ENCODE data around the gene GPR132. TPM values are rescaled to one million over a fixed set of nuclear protein-coding genes. Genes with fewer than 3 reads are reported as not detected.

The GPR132 gene
- total RNA-seq, 2 experiments from 2014 or later = 27.7 to 35.4 TPM

- H3K4me1 Mint-ChIP-seq = peaks cover 13% of the 10 kb centered on the region
- no peaks in the 10 kb centered on the region for H3K36me3 Mint-ChIP-seq (ENCODE audit: low read depth)
- intact Hi-C loops (cut with DNase I, micrococcal nuclease) = loop anchor here (1.0 to 5.0 kb wide), 10 partner anchors 77 to 402 kb away; partner anchors contain the start of genes BRF1 (in 1 of the 2), JAG2 (in 1 of the 2), MTA1 (in 1 of the 2) and TEDC1 (in 1 of the 2)
- H3K27me3 Mint-ChIP-seq = no peaks in the 10 kb centered on the region
- no peak overlapping the region for H3K27ac Mint-ChIP-seq
- ATAC-seq (peak; percentile 57), DNase-seq (peak; percentile 95)
- H3K4me3 Mint-ChIP-seq = no peak overlapping the region
- POLR2A ChIA-PET = no interaction called here
- H3K9me3 Mint-ChIP-seq (ENCODE audit: low read depth) = no peaks in the 10 kb centered on the region
- CTCF ChIA-PET = interaction anchor here (0.5 to 6.2 kb wide), 18 partner anchors 10 to 1015 kb away, joined by 3 to 41 read pairs (median 4); partner anchors contain the start of gene GPR132
Observed at GRCh38 chr14:105090493-105091053, 25.3 kb upstream of the GPR132 start.

GRCh38 chr14:105089746-105090492 lies 24.7 kb upstream of the GPR132 start:
- no peaks in the 10 kb centered on the region for H3K27me3 Mint-ChIP-seq
- intact Hi-C loops (cut with DNase I, micrococcal nuclease) = loop anchor here (1.0 to 5.0 kb wide), 10 partner anchors 77 to 402 kb away; partner anchors contain the start of genes BRF1 (in 1 of the 2), JAG2 (in 1 of the 2), MTA1 (in 1 of the 2) and TEDC1 (in 1 of the 2)
- H3K27ac Mint-ChIP-seq = no peak overlapping the region
- ATAC-seq (no peak), DNase-seq (no peak)
- no peaks in the 10 kb centered on the region for H3K9me3 Mint-ChIP-seq (ENCODE audit: low read depth)
- H3K4me3 Mint-ChIP-seq = no peak overlapping the region
- ChIA-PET CTCF (interaction anchor here (0.5 to 6.2 kb wide), 16 partner anchors 9 to 1014 kb away, joined by 3 to 41 read pairs (median 4); partner anchors contain the start of gene GPR132), POLR2A (no interaction called here)
- peaks cover 13% of the 10 kb centered on the region for H3K4me1 Mint-ChIP-seq
- no peaks in the 10 kb centered on the region for H3K36me3 Mint-ChIP-seq (ENCODE audit: low read depth)

- Mint-ChIP-seq H3K27me3 (no peaks in the 10 kb centered on the region), H3K27ac (no peak overlapping the region), H3K4me3 (no peak overlapping the region), H3K36me3 (ENCODE audit: low read depth) (no peaks in the 10 kb centered on the region), H3K4me1 (peaks cover 8% of the 10 kb centered on the region), H3K9me3 (ENCODE audit: low read depth) (no peaks in the 10 kb centered on the region)
- intact Hi-C loops (cut with DNase I, micrococcal nuclease) = no loop called here
- ATAC-seq = no peak
- CTCF ChIA-PET = interaction anchor here (0.6 to 6.2 kb wide), 9 partner anchors 14 to 1931 kb away, joined by 3 to 41 read pairs (median 3); partner anchors contain the start of gene GPR132
- no peak for DNase-seq
- POLR2A ChIA-PET = no interaction called here
Observed at GRCh38 chr14:105088812-105089745, 23.8 kb upstream of the GPR132 start.

DNA sequence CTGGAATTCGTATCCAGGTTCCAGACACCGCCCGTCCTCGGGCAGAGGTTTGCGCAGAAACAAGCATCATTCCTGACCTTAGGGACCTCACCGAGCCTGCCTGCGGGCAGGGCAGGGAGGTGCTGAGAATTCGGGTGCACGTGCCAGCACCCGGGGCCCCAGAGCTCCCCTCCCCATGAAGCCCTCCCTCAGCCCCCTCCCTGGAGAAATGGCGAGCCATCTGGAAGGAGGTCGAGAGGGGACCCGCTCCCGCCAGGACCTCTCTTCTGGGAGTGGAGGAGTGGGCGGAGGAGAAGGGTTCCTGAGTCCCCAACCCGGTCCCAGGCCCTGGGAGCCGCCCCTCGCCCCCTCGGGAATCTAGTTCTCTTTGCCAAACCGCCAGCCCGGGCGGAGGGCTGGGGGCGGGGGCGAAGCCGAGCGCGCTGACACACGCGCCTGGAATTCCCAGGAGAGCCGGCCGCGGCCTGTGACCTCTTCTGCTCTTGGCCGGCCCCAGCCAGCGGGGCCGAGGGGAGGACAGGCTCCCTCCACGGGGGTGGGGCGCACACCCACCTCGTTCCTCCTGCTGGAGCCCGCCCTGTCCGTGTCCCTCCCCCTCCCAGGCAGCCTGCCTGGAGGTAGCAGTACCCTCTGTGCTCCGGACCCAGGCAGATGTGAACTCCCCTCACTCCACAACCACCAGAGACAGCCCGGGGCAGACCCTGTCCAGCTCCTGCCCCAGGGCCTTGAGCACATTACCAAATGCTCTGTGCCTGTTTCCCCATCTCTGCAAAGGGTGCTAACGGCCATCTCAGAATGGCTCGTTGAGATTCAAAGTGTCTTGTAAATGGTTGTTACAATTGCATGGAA lies 23.0 kb upstream of the GPR132 start:
- no peak for ATAC-seq
- H3K27me3 Mint-ChIP-seq = no peaks in the 10 kb centered on the region
- peaks cover 8% of the 10 kb centered on the region for H3K4me1 Mint-ChIP-seq
- peak overlapping the region; percentile 50 for H3K4me3 Mint-ChIP-seq
- no peak for DNase-seq
- ChIA-PET CTCF (interaction anchor here (0.6 to 6.2 kb wide), 12 partner anchors 12 to 1930 kb away, joined by 3 to 41 read pairs (median 4); no protein-coding TSS in a partner anchor), POLR2A (no interaction called here)
- no peaks in the 10 kb centered on the region for H3K36me3 Mint-ChIP-seq (ENCODE audit: low read depth)
- H3K9me3 Mint-ChIP-seq (ENCODE audit: low read depth) = no peaks in the 10 kb centered on the region
- intact Hi-C loops (cut with DNase I, micrococcal nuclease) = loop anchor here (1.0 to 2.0 kb wide), 2 partner anchors 17 to 29 kb away; no protein-coding TSS in a partner anchor
- peak overlapping the region; percentile 31 for H3K27ac Mint-ChIP-seq

- Mint-ChIP-seq H3K36me3 (ENCODE audit: low read depth) (no peaks in the 10 kb centered on the region), H3K27me3 (no peaks in the 10 kb centered on the region), H3K9me3 (ENCODE audit: low read depth) (no peaks in the 10 kb centered on the region), H3K27ac (peak overlapping the region; percentile 31), H3K4me1 (peaks cover 8% of the 10 kb centered on the region), H3K4me3 (peak overlapping the region; percentile 64)
- ChIA-PET CTCF (interaction anchor here (0.5 to 6.2 kb wide), 17 partner anchors 8 to 192 kb away, joined by 3 to 41 read pairs (median 4); partner anchors contain the start of genes GPR132 and JAG2), POLR2A (interaction anchor here (1.1 to 1.5 kb wide), 3 partner anchors 17 to 23 kb away, joined by 4 to 5 read pairs (median 4); partner anchors contain the start of gene GPR132)
- intact Hi-C loops (cut with DNase I, micrococcal nuclease) = loop anchor here (1.0 to 2.0 kb wide), 2 partner anchors 17 to 28 kb away; no protein-coding TSS in a partner anchor
- ATAC-seq (peak; percentile 4), DNase-seq (peak; percentile 58)
Observed at GRCh38 chr14:105087308-105087962, 22.2 kb upstream of the GPR132 start.

GRCh38 chr14:105086833-105087307 lies 21.6 kb upstream of the GPR132 start:
- ChIA-PET POLR2A (interaction anchor here (1.1 to 1.5 kb wide), 3 partner anchors 16 to 22 kb away, joined by 4 to 5 read pairs (median 4); partner anchors contain the start of gene GPR132), CTCF (interaction anchor here (0.5 to 6.2 kb wide), 19 partner anchors 8 to 95 kb away, joined by 3 to 41 read pairs (median 4); partner anchors contain the start of genes GPR132 and JAG2)
- H3K9me3 Mint-ChIP-seq (ENCODE audit: low read depth) = no peaks in the 10 kb centered on the region
- H3K27me3 Mint-ChIP-seq = no peaks in the 10 kb centered on the region
- no peaks in the 10 kb centered on the region for H3K36me3 Mint-ChIP-seq (ENCODE audit: low read depth)
- intact Hi-C loops (cut with DNase I, micrococcal nuclease) = loop anchor here (1.0 to 2.0 kb wide), 6 partner anchors 16 to 111 kb away; partner anchors contain the start of gene GPR132 (in 1 of the 2)
- H3K27ac Mint-ChIP-seq = no peak overlapping the region
- peak; percentile 94 for DNase-seq
- peak; percentile 87 for ATAC-seq
- H3K4me3 Mint-ChIP-seq = peak overlapping the region; percentile 64
- peaks cover 8% of the 10 kb centered on the region for H3K4me1 Mint-ChIP-seq

- Mint-ChIP-seq H3K9me3 (ENCODE audit: low read depth) (no peaks in the 10 kb centered on the region), H3K36me3 (ENCODE audit: low read depth) (no peaks in the 10 kb centered on the region), H3K27ac (no peak overlapping the region), H3K27me3 (no peaks in the 10 kb centered on the region), H3K4me1 (peaks cover 8% of the 10 kb centered on the region), H3K4me3 (no peak overlapping the region)
- no peak for ATAC-seq
- ChIA-PET POLR2A (no interaction called here), CTCF (interaction anchor here (0.8 to 6.2 kb wide), 7 partner anchors 10 to 114 kb away, joined by 3 to 41 read pairs (median 4); no protein-coding TSS in a partner anchor)
- DNase-seq = no peak
- intact Hi-C loops (cut with DNase I, micrococcal nuclease) = loop anchor here (1.0 to 2.0 kb wide), 5 partner anchors 15 to 109 kb away; partner anchors contain the start of gene GPR132 (in 1 of the 2)
Observed at GRCh38 chr14:105085766-105086165, 20.5 kb upstream of the GPR132 start.

GRCh38 chr14:105084741-105085571 lies 19.7 kb upstream of the GPR132 start:
- ChIA-PET CTCF (interaction anchor here (1.3 to 6.2 kb wide), 3 partner anchors 13 to 39 kb away, joined by 3 to 41 read pairs (median 4); no protein-coding TSS in a partner anchor), POLR2A (no interaction called here)
- no peaks in the 10 kb centered on the region for H3K36me3 Mint-ChIP-seq (ENCODE audit: low read depth)
- intact Hi-C loops (cut with DNase I, micrococcal nuclease) = no loop called here
- H3K27ac Mint-ChIP-seq = no peak overlapping the region
- ATAC-seq = no peak
- peaks cover 8% of the 10 kb centered on the region for H3K4me1 Mint-ChIP-seq
- DNase-seq = no peak
- no peaks in the 10 kb centered on the region for H3K27me3 Mint-ChIP-seq
- no peak overlapping the region for H3K4me3 Mint-ChIP-seq
- no peaks in the 10 kb centered on the region for H3K9me3 Mint-ChIP-seq (ENCODE audit: low read depth)
